Testis (tissue), 3 donors: Measurements from ENCODE around the gene TUT7. TPM values are rescaled to one million over a fixed set of nuclear protein-coding genes. Genes with fewer than 3 reads are reported as not detected.
"Not testable (repeated sequence)": the region's sequence is repeated elsewhere in the genome, so short reads cannot be mapped to it uniquely, and the experiment has no call there.

Source experiments
- DNase-seq: peaks from one replicate; pipeline ENCODE4 v3.0.0-alpha.2; 2019
- H3K27ac ChIP-seq, 2 donors: fragments of 200-600 bp; sonication (generic); one replicate each; pipeline ENCODE4 v1.5.1; 2019
- H3K27me3 ChIP-seq: fragments of 200-600 bp; sonication (generic); one replicate; pipeline ENCODE4 v1.5.1; 2019
- H3K36me3 ChIP-seq: fragments of 200-600 bp; sonication (generic); one replicate; pipeline ENCODE4 v1.5.1; 2017; ENCODE audit warnings: low read depth; ENCODE audit errors: missing control alignments
- H3K4me1 ChIP-seq: fragments of 200-600 bp; sonication (generic); one replicate; pipeline ENCODE4 v1.5.1; 2019
- H3K4me3 ChIP-seq, 2 donors: fragments of 200-600 bp; sonication (generic); one replicate each; pipeline ENCODE4 v1.5.1; 2017 to 2019
- H3K9me3 ChIP-seq: fragments of 200-600 bp; sonication (generic); one replicate; pipeline ENCODE4 v1.5.1; 2017
- POLR2A ChIP-seq: fragments of 450-650 bp; IDR thresholded peaks from one replicate; pipeline ENCODE4 v1.6.1; 2017; ENCODE audit warnings: antibody characterized with exemption, mild to moderate bottlenecking, moderate library complexity
- WGBS, 2 donors: methylation state at CpG; one replicate each; pipeline ENCODE4 v1.1.5; 2018; 5-methylcytosine and 5-hydroxymethylcytosine counted together
- intact Hi-C: fragments of 100-400 bp; cut with DNase I; formaldehyde crosslinking; loops from one replicate; pipeline ENCODE4 v1.15.1; 2023; ENCODE audit warnings: low total_unique reads
- polyA plus RNA-seq: library from polyadenylated mRNA; stranded (reverse); fragments of 350-450 nt; fragmentation: Illumina TruSeq; extraction: RNeasy Lipid Tissue Mini Kit (QIAGEN cat#74804); gene quantifications from one replicate; pipeline ENCODE4 v1.2.3, GENCODE V29; 2014; ENCODE audit warnings: low read depth, low replicate concordance; ENCODE audit not compliant: insufficient read depth
- total RNA-seq, 2 donors: library from RNA; depleted of rRNA; stranded (reverse); fragments of >200 nt; gene quantifications; one replicate each; pipeline ENCODE4 v1.2.3, GENCODE V29; 2016
- TF ChIP-seq, protein P1 (sequence below), 3 experiments: fragments of 450-650 bp in 2 of 3; fragments of 200-600 bp in 1 of 3; sonication (generic) in 1 of 3; IDR thresholded peaks; one replicate each; pipeline ENCODE4 v1.5.1; 2016 to 2019; ENCODE audit warnings: antibody characterized with exemption in 3 of 3, mild to moderate bottlenecking in 2 of 3, moderate library complexity in 1 of 3

TUT7 gene
- total and polyA plus RNA-seq, 3 donors from 2014 or later, result 18.7 to 53.4 (median 40.0) TPM

- intact Hi-C loops, result no loop called here
- TF ChIP-seq, protein P1, sequence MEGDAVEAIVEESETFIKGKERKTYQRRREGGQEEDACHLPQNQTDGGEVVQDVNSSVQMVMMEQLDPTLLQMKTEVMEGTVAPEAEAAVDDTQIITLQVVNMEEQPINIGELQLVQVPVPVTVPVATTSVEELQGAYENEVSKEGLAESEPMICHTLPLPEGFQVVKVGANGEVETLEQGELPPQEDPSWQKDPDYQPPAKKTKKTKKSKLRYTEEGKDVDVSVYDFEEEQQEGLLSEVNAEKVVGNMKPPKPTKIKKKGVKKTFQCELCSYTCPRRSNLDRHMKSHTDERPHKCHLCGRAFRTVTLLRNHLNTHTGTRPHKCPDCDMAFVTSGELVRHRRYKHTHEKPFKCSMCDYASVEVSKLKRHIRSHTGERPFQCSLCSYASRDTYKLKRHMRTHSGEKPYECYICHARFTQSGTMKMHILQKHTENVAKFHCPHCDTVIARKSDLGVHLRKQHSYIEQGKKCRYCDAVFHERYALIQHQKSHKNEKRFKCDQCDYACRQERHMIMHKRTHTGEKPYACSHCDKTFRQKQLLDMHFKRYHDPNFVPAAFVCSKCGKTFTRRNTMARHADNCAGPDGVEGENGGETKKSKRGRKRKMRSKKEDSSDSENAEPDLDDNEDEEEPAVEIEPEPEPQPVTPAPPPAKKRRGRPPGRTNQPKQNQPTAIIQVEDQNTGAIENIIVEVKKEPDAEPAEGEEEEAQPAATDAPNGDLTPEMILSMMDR (IDR thresholded peaks at IDR 0.05), result no peak
- TF ChIP-seq POLR2A, result no peak
- DNase-seq, result no peak
- no peaks in the 10 kb centered on the region for H3K36me3 ChIP-seq
- WGBS, 2 donors, result 84 to 92% methylated on average over 9 to 11 of the region's 11 CpGs
- H3K4me1 ChIP-seq, result no peaks in the 10 kb centered on the region
- no peak overlapping the region for H3K27ac ChIP-seq
- no peaks in the 10 kb centered on the region for H3K9me3 ChIP-seq
- no peak overlapping the region for H3K4me3 ChIP-seq
- H3K27me3 ChIP-seq, result no peaks in the 10 kb centered on the region
Measured at GRCh38 chr9:86298873-86299272, 55.3 kb downstream of the TUT7 start.

DNA sequence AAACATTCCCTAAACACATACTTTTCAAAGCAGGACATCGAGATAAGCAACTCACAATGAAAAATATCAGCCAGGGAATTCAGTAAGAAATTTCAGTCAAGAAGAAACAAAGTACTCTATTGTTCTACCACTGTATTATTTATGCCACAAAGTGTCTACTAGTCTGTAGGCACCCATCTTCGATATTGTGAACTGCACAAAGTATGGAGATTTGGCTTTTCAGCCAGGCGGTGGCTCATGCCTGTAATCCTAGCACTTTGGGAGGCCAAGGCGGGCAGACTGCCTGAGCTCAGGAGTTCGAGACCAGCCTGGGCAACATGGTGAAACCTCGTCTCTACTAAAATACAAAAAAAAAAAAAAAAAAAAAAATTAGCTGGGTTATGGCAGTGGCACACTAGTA is 63.9 kb downstream of the TUT7 start:
- 64 to 74% methylated on average over 6 of the region's 6 CpGs for WGBS, 2 donors
- H3K4me3 ChIP-seq, H3K27me3 ChIP-seq, H3K27ac ChIP-seq, H3K9me3 ChIP-seq, H3K36me3 ChIP-seq, intact Hi-C loops, H3K4me1 ChIP-seq: not testable (repeated sequence)
- DNase-seq, result peak; percentile 69

GRCh38 chr9:86288499-86289198 is 65.6 kb downstream of the TUT7 start:
- WGBS, 2 donors, result 80 to 83% methylated on average over 6 of the region's 6 CpGs
- Histone ChIP-seq H3K9me3 (no peaks in the 10 kb centered on the region), H3K27me3 (no peaks in the 10 kb centered on the region), H3K4me1 (no peaks in the 10 kb centered on the region), H3K4me3 (no peak overlapping the region), H3K36me3 (no peaks in the 10 kb centered on the region), H3K27ac (no peak overlapping the region)
- intact Hi-C loops, result no loop called here
- TF ChIP-seq POLR2A, result no peak
- TF ChIP-seq, protein P1 (IDR thresholded peaks at IDR 0.05), result no peak
- no peak for DNase-seq

GRCh38 chr9:86287013-86287412 is 67.2 kb downstream of the TUT7 start:
- Histone ChIP-seq H3K9me3 (no peaks in the 10 kb centered on the region), H3K36me3 (no peaks in the 10 kb centered on the region), H3K27ac (peak overlapping the region; percentile 4 to 27), H3K4me3 (no peak overlapping the region), H3K4me1 (no peaks in the 10 kb centered on the region), H3K27me3 (no peaks in the 10 kb centered on the region)
- DNase-seq, result peak; percentile 76
- intact Hi-C loops, result no loop called here
- TF ChIP-seq, protein P1 (IDR thresholded peaks at IDR 0.05), result peak in 2 of 3 experiments; percentile 14 to 23
- no peak for TF ChIP-seq POLR2A
- WGBS, 2 donors, result 54 to 68% methylated on average over 7 of the region's 7 CpGs

DNA sequence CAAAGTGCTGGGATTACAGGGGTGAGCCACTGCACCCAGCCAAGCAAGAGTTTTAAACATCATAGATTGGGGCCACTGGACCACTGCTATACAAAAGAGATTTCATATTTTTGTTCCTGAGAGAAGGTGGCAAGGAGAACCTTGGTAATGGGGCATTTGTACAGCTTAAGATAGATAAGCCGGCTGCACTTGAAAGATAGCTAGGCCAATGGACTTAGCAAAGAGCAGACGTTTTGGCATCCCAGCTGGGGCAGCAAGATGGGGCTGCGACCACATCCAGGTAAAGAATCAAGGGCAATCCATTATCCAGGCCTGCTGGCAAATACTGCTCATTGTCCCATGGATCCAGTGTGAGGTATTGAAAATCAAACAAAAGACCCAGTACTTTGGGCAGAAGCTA is 67.9 kb downstream of the TUT7 start:
- intact Hi-C loops, result no loop called here
- 52 to 70% methylated on average over 3 of the region's 3 CpGs for WGBS, 2 donors
- H3K4me1 ChIP-seq, result peaks cover 1% of the 10 kb centered on the region

More for the DNA sequence above, 67.9 kb downstream of the TUT7 start:
- Histone ChIP-seq H3K9me3 (no peaks in the 10 kb centered on the region), H3K4me3 (no peak overlapping the region), H3K27ac (no peak overlapping the region), H3K36me3 (no peaks in the 10 kb centered on the region), H3K27me3 (no peaks in the 10 kb centered on the region)
- DNase-seq, result no peak
- no peak for TF ChIP-seq POLR2A
- TF ChIP-seq, protein P1 (IDR thresholded peaks at IDR 0.05), result no peak
